Endothelial cell of umbilical vein (primary cell): Measurements from ENCODE around the gene NMNAT3. TPM values are rescaled to one million over a fixed set of nuclear protein-coding genes. Genes with fewer than 3 reads are reported as not detected.

Source experiments
- BruUV-seq: library from RNA; stranded (reverse); fragments of 400-500 nt; replicated peaks from 2 replicates; lab custom pipeline; 2021; lab: Mats Ljungman, UMichigan
- CTCF ChIA-PET: fragments of 300-600, 350-600 bp; sonication (Branson Sonifier 250); formaldehyde crosslinking; loops from one replicate; lab custom pipeline; 2021; ENCODE audit warnings: antibody characterized with exemption, inconsistent platforms; lab: Charles Lee
- POLR2A ChIA-PET: fragments of 300-600, 350-600 bp; sonication (Branson Sonifier 250); formaldehyde crosslinking; loops from one replicate; lab custom pipeline; 2021; ENCODE audit warnings: antibody characterized with exemption, inconsistent platforms; lab: Charles Lee
- DNase-seq: peaks from one replicate; pipeline ENCODE4 v3.0.0-alpha.2; 2011; ENCODE audit warnings: low read depth, low spot score
- FAIRE-seq: peaks from 2 replicates; lab custom pipeline; 2011; peaks lifted over from hg19 to GRCh38; lab: Jason Lieb, UNC
- H2AFZ ChIP-seq: 2 replicates; pipeline ENCODE4 v1.6.0; 2012; ENCODE audit warnings: low read depth, low read length, control low read depth, inconsistent platforms
- H3K27ac ChIP-seq: 2 replicates; pipeline ENCODE4 v1.5.1; 2011; ENCODE audit warnings: low read depth, mild to moderate bottlenecking, control low read depth, low read length, moderate library complexity; ENCODE audit not compliant: insufficient read depth
- H3K27me3 ChIP-seq, 2 experiments: 2 replicates each; pipeline versions ENCODE4 v1.6.0 to v1.6.1; 2011; ENCODE audit warnings: low read length in 2 of 2, mixed read lengths in 1 of 2; ENCODE audit not compliant: control insufficient read depth in 2 of 2, insufficient read depth in 2 of 2
- H3K36me3 ChIP-seq, 2 experiments: 2 replicates in 1 of 2; 3 replicates in 1 of 2; pipeline ENCODE4 v1.5.1; 2011; ENCODE audit warnings: low read length in 2 of 2, mild to moderate bottlenecking in 1 of 2, moderate library complexity in 1 of 2; ENCODE audit not compliant: control insufficient read depth in 2 of 2, insufficient read depth in 2 of 2; ENCODE audit errors: extremely low read depth in 1 of 2
- H3K4me1 ChIP-seq: 3 replicates; pipeline ENCODE4 v1.5.1; 2011; ENCODE audit warnings: mild to moderate bottlenecking, low read length; ENCODE audit not compliant: control insufficient read depth, insufficient read depth; ENCODE audit errors: extremely low read depth
- H3K4me2 ChIP-seq: 2 replicates; pipeline ENCODE4 v1.6.1; 2011; ENCODE audit warnings: low read length, control low read depth, mixed read lengths; ENCODE audit not compliant: insufficient read depth
- H3K4me3 ChIP-seq, 3 experiments: fragments of 200-600 bp in 1 of 3; sonication (generic), shearing (Covaris generic) in 1 of 3; replicated peaks in 1 of 3; 2 replicates each; pipeline ENCODE4 v1.5.1; 2011 to 2016; ENCODE audit warnings: control low read depth in 3 of 3, low read length in 3 of 3, mild to moderate bottlenecking in 2 of 3, inconsistent platforms in 1 of 3, low read depth in 1 of 3, moderate library complexity in 1 of 3; ENCODE audit not compliant: insufficient read depth in 1 of 3
- H3K79me2 ChIP-seq: 2 replicates; pipeline ENCODE4 v1.6.0; 2012; ENCODE audit warnings: low read length, inconsistent platforms; ENCODE audit not compliant: control insufficient read depth, insufficient read depth
- H3K9ac ChIP-seq: replicated peaks from 2 replicates; pipeline ENCODE3; 2011; ENCODE audit warnings: low read length, control low read depth; ENCODE audit not compliant: insufficient read depth; ENCODE audit errors: extremely low read depth
- H3K9me1 ChIP-seq: replicated peaks from 3 replicates; pipeline ENCODE4 v1.6.0; 2011; ENCODE audit warnings: mild to moderate bottlenecking, low read length; ENCODE audit not compliant: control insufficient read depth, insufficient read depth; ENCODE audit errors: extremely low read depth
- H3K9me3 ChIP-seq: replicated peaks from 2 replicates; pipeline ENCODE4 v1.5.1; 2012; ENCODE audit warnings: low read length, inconsistent platforms; ENCODE audit not compliant: control insufficient read depth, insufficient read depth
- H4K20me1 ChIP-seq: replicated peaks from 2 replicates; pipeline ENCODE3; 2011; ENCODE audit warnings: mild to moderate bottlenecking, low read length; ENCODE audit not compliant: control insufficient read depth, insufficient read depth; ENCODE audit errors: extremely low read depth
- EZH2 ChIP-seq: IDR thresholded peaks from 2 replicates; pipeline ENCODE4 v1.6.1; 2012; ENCODE audit warnings: borderline replicate concordance, low read depth, mild to moderate bottlenecking, moderate library complexity, low read length, inconsistent platforms; ENCODE audit not compliant: severe bottlenecking
- FOS ChIP-seq: IDR thresholded peaks from 2 replicates; pipeline ENCODE4 v1.6.1; 2011; ENCODE audit warnings: mild to moderate bottlenecking, low read length, moderate library complexity, borderline replicate concordance; ENCODE audit not compliant: insufficient read depth
- GATA2 ChIP-seq: IDR thresholded peaks from 2 replicates; pipeline ENCODE4 v1.7.0; 2011; ENCODE audit warnings: low read depth, mild to moderate bottlenecking, moderate library complexity, mixed read lengths, low read length; ENCODE audit not compliant: insufficient read length, insufficient read depth
- JUN ChIP-seq: IDR thresholded peaks from 2 replicates; pipeline ENCODE4 v1.6.1; 2011; ENCODE audit warnings: borderline replicate concordance, low read depth; ENCODE audit not compliant: insufficient read length, insufficient read depth
- MYC ChIP-seq: IDR thresholded peaks from one replicate; pipeline ENCODE4 v1.6.1; 2011; ENCODE audit warnings: mild to moderate bottlenecking, low read depth, low read length
- POLR2A ChIP-seq: IDR thresholded peaks from 2 replicates; pipeline ENCODE4 v1.6.1; 2012; ENCODE audit warnings: low read depth, mild to moderate bottlenecking, control low read depth, low read length
- POLR2AphosphoS5 ChIP-seq: IDR thresholded peaks from 2 replicates; pipeline ENCODE4 v1.6.1; 2012; ENCODE audit warnings: low read depth, mild to moderate bottlenecking, control low read depth, low read length, moderate library complexity; ENCODE audit not compliant: insufficient read depth
- dilution Hi-C: fragments of 300-500 bp; cut with MboI; formaldehyde crosslinking; loops from one replicate; pipeline ENCODE4 v1.15.0; 2019; ENCODE audit warnings: low sequenced_read_pairs; ENCODE audit not compliant: extremely low pct_ligation_motif_present
- intact Hi-C: fragments of 100-400 bp; cut with micrococcal nuclease; formaldehyde crosslinking; loops from one replicate; pipeline ENCODE4 v1.10.0; 2022
- polyA plus RNA-seq, 4 experiments: library from polyadenylated mRNA; depleted of rRNA in 3 of 4; stranded (reverse) in 3 of 4; unstranded in 1 of 4; fragments of >200 nt; gene quantifications; 2 replicates each; pipeline versions ENCODE4 v1.2.1 to v1.2.3, GENCODE V29; 2011 to 2012; ENCODE audit warnings: missing spikeins in 1 of 4
- total RNA-seq: library from RNA; stranded (reverse); gene quantifications from 2 replicates; pipeline ENCODE4 v1.2.3, GENCODE V29; 2021
- TF ChIP-seq, protein P1 (sequence below), 2 donors: IDR thresholded peaks; 1 replicate in 1 of 2; 2 replicates in 1 of 2; pipeline ENCODE4 v1.5.1; 2011; ENCODE audit warnings: low read length in 2 of 2, mild to moderate bottlenecking in 2 of 2, moderate library complexity in 2 of 2, control low read depth in 1 of 2, inconsistent platforms in 1 of 2, low read depth in 1 of 2; ENCODE audit not compliant: insufficient read depth in 1 of 2; ENCODE audit errors: extremely low read depth in 1 of 2
- TF ChIP-seq, protein P2 (sequence below): IDR thresholded peaks from 2 replicates; pipeline ENCODE4 v1.6.1; 2011; ENCODE audit not compliant: insufficient read depth, insufficient read length

The NMNAT3 gene
- total and polyA plus RNA-seq, 2 donors (not counting 3 experiments of a cell fraction or from before 2014, with no cell fraction given): 0.59 to 0.60 TPM

DNA sequence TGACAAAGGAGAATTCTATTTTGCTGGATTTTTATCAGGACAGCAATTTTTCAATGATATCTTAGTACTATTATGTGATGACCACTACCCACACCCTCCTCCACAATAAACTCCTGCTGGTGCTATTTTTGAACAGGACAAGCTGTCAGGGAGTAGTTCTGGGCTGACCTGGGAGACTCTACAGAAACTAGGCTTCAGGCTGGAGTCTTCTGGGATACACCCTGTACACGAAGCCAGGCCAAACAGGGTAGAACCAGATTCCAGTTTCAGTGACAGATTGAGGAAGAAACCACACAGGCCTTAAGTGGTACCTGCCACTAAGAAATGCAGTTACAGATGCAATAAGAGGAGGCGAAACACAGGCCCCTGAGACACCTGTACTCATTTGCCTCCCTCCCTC lies 12.8 kb downstream of the NMNAT3 start:
- Histone ChIP-seq H3K4me1 (no peaks in the 10 kb centered on the region), H3K9me1 (no peaks in the 10 kb centered on the region), H3K27me3 (no peaks in the 10 kb centered on the region), H3K9ac (no peak overlapping the region), H3K27ac (no peak overlapping the region), H3K9me3 (no peaks in the 10 kb centered on the region), H4K20me1 (no peaks in the 10 kb centered on the region), H3K4me2 (no peak overlapping the region), H3K36me3 (no peaks in the 10 kb centered on the region), H3K4me3 (no peak overlapping the region), H2AFZ (no peak overlapping the region), H3K79me2 (no peaks in the 10 kb centered on the region)
- DNase-seq: no peak
- POLR2A ChIA-PET: no interaction called here
- no TSS peak for BruUV-seq
- no peak for FAIRE-seq
- TF ChIP-seq POLR2AphosphoS5: no peak
- no peak for TF ChIP-seq FOS
- TF ChIP-seq GATA2: no peak
- TF ChIP-seq POLR2A: no peak
- TF ChIP-seq EZH2: no peak
- TF ChIP-seq JUN: no peak
- TF ChIP-seq, protein P1, sequence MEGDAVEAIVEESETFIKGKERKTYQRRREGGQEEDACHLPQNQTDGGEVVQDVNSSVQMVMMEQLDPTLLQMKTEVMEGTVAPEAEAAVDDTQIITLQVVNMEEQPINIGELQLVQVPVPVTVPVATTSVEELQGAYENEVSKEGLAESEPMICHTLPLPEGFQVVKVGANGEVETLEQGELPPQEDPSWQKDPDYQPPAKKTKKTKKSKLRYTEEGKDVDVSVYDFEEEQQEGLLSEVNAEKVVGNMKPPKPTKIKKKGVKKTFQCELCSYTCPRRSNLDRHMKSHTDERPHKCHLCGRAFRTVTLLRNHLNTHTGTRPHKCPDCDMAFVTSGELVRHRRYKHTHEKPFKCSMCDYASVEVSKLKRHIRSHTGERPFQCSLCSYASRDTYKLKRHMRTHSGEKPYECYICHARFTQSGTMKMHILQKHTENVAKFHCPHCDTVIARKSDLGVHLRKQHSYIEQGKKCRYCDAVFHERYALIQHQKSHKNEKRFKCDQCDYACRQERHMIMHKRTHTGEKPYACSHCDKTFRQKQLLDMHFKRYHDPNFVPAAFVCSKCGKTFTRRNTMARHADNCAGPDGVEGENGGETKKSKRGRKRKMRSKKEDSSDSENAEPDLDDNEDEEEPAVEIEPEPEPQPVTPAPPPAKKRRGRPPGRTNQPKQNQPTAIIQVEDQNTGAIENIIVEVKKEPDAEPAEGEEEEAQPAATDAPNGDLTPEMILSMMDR (IDR thresholded peaks at IDR 0.05; ENCODE audit: extremely low read depth in 1 of 2, insufficient read depth in 1 of 2, low read depth in 1 of 2, low read length in 2 of 2): no peak
- TF ChIP-seq, protein P2, sequence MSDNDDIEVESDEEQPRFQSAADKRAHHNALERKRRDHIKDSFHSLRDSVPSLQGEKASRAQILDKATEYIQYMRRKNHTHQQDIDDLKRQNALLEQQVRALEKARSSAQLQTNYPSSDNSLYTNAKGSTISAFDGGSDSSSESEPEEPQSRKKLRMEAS: no peak
- TF ChIP-seq MYC: no peak
- CTCF ChIA-PET: no interaction called here
- dilution Hi-C loops (no loop called here), intact Hi-C loops (no loop called here)
